ENCODE results near the gene S100A16. TPM values are rescaled to one million over a fixed set of nuclear protein-coding genes. Genes with fewer than 3 reads are reported as not detected.

Gene S100A16
- total RNA-seq, 1 experiment from 2014 or later: 14.6 TPM

DNA sequence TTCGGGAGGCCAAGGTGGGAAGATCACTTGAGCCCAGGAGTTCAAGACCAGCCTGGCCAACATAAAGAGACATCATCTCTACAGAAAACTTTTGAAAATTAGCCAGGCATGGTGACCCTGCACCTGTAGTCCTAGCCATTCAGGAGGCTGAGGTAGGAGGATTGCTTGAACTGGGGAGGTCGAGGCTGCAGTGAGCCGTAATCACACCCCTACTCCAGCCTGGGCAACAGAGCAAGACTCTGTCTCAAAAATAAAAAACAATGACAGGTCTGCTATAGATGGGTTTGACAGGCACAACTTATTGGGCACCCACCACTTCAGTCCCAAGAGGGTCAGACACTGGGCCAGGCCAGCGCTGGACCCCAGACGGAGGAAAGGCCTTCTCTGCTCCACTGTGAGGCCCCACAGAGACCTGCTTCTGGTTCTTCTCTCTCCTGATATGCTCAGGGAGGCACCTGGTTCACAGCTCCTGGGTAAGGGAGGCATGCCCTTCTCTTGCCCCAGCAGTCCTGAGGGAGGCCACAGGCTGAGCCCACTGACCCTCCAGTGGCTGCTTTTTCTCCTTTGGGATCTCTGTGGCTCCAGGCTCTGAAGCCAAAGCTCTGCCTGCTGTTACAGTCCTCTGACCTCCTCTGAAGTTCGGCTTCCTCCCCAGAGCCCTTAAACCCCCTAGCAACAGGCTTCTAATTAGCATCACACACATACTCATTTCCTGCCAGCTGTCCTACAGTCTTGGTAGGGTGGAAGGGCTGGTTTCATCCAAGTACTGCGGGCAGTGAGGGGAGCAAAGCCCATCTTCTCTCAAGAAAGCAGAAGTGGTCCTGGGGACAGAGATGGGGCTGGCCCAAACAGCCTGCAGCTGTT is 14.4 kb downstream of the S100A16 start (continued):
- TF ChIP-seq, protein P1, sequence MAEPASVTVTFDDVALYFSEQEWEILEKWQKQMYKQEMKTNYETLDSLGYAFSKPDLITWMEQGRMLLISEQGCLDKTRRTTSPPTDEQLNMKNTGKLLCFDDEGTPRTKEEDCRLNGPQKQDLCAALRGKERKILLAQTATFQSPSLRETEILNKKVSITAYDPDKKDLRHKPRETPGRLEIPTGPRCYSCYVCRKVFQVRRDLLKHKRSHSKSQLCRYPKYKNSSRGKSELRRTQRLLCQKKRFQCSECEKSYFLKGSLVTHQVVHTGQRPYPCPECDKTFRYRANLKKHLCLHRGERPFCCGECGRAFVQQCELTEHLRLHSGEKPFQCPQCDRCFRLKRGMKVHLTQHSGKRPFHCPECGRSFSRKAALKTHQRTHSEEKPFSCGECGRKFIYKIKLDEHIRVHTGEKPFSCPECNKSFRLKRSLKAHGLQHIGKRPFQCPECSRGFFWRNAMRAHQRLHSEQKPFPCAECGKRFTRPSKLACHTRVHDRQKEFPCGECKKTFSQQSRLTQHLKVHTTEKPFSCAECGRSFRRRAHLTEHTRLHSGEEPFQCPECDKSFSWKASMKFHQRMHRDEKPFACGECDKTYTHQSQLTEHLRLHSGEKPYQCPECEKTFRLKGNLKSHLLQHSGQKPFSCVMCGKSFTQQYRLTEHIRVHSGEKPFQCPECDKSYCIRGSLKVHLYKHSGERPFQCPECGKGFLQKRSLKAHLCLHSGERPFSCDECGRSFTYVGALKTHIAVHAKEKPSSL (CRISPR knock-in tag; conservative IDR thresholded peaks at IDR 0.05): no peak
- TF ChIP-seq, protein P2, sequence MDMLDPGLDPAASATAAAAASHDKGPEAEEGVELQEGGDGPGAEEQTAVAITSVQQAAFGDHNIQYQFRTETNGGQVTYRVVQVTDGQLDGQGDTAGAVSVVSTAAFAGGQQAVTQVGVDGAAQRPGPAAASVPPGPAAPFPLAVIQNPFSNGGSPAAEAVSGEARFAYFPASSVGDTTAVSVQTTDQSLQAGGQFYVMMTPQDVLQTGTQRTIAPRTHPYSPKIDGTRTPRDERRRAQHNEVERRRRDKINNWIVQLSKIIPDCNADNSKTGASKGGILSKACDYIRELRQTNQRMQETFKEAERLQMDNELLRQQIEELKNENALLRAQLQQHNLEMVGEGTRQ (CRISPR knock-in tag; IDR thresholded peaks at IDR 0.05): no peak
- no peak for TF ChIP-seq MYBL2 (CRISPR knock-in tag; IDR thresholded peaks at IDR 0.05)
- TF ChIP-seq, protein P3, sequence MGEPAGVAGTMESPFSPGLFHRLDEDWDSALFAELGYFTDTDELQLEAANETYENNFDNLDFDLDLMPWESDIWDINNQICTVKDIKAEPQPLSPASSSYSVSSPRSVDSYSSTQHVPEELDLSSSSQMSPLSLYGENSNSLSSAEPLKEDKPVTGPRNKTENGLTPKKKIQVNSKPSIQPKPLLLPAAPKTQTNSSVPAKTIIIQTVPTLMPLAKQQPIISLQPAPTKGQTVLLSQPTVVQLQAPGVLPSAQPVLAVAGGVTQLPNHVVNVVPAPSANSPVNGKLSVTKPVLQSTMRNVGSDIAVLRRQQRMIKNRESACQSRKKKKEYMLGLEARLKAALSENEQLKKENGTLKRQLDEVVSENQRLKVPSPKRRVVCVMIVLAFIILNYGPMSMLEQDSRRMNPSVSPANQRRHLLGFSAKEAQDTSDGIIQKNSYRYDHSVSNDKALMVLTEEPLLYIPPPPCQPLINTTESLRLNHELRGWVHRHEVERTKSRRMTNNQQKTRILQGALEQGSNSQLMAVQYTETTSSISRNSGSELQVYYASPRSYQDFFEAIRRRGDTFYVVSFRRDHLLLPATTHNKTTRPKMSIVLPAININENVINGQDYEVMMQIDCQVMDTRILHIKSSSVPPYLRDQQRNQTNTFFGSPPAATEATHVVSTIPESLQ (CRISPR knock-in tag; IDR thresholded peaks at IDR 0.05): no peak
- TF ChIP-seq NR3C1 (CRISPR knock-in tag; conservative IDR thresholded peaks at IDR 0.05; ENCODE audit: low read depth): no peak
- TF ChIP-seq EMX1 (CRISPR knock-in tag; IDR thresholded peaks at IDR 0.05): no peak
- no peak for TF ChIP-seq MXD4 (CRISPR knock-in tag; IDR thresholded peaks at IDR 0.05; ENCODE audit: borderline replicate concordance)
- TF ChIP-seq ZNF423 (CRISPR knock-in tag; IDR thresholded peaks at IDR 0.05): peak; percentile 59; the same call in 1 of the 2 replicates
- no peak for TF ChIP-seq OVOL2 (CRISPR knock-in tag; IDR thresholded peaks at IDR 0.05; ENCODE audit: borderline replicate concordance)
- TF ChIP-seq, protein P4, sequence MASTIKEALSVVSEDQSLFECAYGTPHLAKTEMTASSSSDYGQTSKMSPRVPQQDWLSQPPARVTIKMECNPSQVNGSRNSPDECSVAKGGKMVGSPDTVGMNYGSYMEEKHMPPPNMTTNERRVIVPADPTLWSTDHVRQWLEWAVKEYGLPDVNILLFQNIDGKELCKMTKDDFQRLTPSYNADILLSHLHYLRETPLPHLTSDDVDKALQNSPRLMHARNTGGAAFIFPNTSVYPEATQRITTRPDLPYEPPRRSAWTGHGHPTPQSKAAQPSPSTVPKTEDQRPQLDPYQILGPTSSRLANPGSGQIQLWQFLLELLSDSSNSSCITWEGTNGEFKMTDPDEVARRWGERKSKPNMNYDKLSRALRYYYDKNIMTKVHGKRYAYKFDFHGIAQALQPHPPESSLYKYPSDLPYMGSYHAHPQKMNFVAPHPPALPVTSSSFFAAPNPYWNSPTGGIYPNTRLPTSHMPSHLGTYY (CRISPR knock-in tag; IDR thresholded peaks at IDR 0.05): no peak
- TF ChIP-seq, protein P5, sequence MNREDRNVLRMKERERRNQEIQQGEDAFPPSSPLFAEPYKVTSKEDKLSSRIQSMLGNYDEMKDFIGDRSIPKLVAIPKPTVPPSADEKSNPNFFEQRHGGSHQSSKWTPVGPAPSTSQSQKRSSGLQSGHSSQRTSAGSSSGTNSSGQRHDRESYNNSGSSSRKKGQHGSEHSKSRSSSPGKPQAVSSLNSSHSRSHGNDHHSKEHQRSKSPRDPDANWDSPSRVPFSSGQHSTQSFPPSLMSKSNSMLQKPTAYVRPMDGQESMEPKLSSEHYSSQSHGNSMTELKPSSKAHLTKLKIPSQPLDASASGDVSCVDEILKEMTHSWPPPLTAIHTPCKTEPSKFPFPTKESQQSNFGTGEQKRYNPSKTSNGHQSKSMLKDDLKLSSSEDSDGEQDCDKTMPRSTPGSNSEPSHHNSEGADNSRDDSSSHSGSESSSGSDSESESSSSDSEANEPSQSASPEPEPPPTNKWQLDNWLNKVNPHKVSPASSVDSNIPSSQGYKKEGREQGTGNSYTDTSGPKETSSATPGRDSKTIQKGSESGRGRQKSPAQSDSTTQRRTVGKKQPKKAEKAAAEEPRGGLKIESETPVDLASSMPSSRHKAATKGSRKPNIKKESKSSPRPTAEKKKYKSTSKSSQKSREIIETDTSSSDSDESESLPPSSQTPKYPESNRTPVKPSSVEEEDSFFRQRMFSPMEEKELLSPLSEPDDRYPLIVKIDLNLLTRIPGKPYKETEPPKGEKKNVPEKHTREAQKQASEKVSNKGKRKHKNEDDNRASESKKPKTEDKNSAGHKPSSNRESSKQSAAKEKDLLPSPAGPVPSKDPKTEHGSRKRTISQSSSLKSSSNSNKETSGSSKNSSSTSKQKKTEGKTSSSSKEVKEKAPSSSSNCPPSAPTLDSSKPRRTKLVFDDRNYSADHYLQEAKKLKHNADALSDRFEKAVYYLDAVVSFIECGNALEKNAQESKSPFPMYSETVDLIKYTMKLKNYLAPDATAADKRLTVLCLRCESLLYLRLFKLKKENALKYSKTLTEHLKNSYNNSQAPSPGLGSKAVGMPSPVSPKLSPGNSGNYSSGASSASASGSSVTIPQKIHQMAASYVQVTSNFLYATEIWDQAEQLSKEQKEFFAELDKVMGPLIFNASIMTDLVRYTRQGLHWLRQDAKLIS (CRISPR knock-in tag; IDR thresholded peaks at IDR 0.05; ENCODE audit: borderline replicate concordance): no peak
- no peak for TF ChIP-seq TEAD4 (CRISPR knock-in tag; IDR thresholded peaks at IDR 0.05)
- TF ChIP-seq, protein P6, sequence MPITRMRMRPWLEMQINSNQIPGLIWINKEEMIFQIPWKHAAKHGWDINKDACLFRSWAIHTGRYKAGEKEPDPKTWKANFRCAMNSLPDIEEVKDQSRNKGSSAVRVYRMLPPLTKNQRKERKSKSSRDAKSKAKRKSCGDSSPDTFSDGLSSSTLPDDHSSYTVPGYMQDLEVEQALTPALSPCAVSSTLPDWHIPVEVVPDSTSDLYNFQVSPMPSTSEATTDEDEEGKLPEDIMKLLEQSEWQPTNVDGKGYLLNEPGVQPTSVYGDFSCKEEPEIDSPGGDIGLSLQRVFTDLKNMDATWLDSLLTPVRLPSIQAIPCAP (CRISPR knock-in tag; IDR thresholded peaks at IDR 0.05): no peak
- no peak for TF ChIP-seq ATF1 (CRISPR knock-in tag; IDR thresholded peaks at IDR 0.05)
- TF ChIP-seq, protein P7, sequence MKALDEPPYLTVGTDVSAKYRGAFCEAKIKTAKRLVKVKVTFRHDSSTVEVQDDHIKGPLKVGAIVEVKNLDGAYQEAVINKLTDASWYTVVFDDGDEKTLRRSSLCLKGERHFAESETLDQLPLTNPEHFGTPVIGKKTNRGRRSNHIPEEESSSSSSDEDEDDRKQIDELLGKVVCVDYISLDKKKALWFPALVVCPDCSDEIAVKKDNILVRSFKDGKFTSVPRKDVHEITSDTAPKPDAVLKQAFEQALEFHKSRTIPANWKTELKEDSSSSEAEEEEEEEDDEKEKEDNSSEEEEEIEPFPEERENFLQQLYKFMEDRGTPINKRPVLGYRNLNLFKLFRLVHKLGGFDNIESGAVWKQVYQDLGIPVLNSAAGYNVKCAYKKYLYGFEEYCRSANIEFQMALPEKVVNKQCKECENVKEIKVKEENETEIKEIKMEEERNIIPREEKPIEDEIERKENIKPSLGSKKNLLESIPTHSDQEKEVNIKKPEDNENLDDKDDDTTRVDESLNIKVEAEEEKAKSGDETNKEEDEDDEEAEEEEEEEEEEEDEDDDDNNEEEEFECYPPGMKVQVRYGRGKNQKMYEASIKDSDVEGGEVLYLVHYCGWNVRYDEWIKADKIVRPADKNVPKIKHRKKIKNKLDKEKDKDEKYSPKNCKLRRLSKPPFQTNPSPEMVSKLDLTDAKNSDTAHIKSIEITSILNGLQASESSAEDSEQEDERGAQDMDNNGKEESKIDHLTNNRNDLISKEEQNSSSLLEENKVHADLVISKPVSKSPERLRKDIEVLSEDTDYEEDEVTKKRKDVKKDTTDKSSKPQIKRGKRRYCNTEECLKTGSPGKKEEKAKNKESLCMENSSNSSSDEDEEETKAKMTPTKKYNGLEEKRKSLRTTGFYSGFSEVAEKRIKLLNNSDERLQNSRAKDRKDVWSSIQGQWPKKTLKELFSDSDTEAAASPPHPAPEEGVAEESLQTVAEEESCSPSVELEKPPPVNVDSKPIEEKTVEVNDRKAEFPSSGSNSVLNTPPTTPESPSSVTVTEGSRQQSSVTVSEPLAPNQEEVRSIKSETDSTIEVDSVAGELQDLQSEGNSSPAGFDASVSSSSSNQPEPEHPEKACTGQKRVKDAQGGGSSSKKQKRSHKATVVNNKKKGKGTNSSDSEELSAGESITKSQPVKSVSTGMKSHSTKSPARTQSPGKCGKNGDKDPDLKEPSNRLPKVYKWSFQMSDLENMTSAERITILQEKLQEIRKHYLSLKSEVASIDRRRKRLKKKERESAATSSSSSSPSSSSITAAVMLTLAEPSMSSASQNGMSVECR (CRISPR knock-in tag; IDR thresholded peaks at IDR 0.05; ENCODE audit: borderline replicate concordance): no peak
- TF ChIP-seq ZNF416 (CRISPR knock-in tag; IDR thresholded peaks at IDR 0.05): 0 out of 2 replicates have a peak, but pooled peaks have one; percentile 29
- TF ChIP-seq, protein P8, sequence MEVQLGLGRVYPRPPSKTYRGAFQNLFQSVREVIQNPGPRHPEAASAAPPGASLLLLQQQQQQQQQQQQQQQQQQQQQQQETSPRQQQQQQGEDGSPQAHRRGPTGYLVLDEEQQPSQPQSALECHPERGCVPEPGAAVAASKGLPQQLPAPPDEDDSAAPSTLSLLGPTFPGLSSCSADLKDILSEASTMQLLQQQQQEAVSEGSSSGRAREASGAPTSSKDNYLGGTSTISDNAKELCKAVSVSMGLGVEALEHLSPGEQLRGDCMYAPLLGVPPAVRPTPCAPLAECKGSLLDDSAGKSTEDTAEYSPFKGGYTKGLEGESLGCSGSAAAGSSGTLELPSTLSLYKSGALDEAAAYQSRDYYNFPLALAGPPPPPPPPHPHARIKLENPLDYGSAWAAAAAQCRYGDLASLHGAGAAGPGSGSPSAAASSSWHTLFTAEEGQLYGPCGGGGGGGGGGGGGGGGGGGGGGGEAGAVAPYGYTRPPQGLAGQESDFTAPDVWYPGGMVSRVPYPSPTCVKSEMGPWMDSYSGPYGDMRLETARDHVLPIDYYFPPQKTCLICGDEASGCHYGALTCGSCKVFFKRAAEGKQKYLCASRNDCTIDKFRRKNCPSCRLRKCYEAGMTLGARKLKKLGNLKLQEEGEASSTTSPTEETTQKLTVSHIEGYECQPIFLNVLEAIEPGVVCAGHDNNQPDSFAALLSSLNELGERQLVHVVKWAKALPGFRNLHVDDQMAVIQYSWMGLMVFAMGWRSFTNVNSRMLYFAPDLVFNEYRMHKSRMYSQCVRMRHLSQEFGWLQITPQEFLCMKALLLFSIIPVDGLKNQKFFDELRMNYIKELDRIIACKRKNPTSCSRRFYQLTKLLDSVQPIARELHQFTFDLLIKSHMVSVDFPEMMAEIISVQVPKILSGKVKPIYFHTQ (CRISPR knock-in tag; IDR thresholded peaks at IDR 0.05): no peak

Measured in WTC11 (cell line).